Measurements from ENCODE around the gene FXR2. TPM values are rescaled to one million over a fixed set of nuclear protein-coding genes. Genes with fewer than 3 reads are reported as not detected.

Gene FXR2
- total and polyA plus RNA-seq, 4 donors, result 6.8 to 18.3 (median 14.8) TPM

DNA sequence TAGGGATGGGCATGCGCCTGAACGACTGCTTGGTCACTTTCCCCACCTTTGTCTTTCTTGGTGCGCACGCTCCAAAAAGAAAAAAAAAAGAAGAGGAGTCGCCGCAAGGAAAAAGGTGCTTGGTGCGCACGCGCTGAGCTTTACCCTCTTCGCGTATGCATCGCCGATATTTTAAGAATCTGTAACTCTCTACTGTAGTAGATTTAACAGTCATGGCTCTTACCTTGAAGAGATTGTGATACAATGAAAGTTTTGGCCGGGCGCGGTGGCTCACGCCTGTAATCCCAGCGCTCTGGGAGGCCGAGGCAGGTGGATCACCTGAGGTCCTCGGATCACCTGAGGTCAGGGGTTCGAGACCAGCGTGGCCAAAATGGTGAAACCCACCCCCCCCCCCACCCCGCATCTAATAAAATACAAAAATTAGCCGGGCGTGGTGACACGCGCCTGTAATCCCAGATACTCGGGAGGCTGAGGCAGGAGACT is 609 bp upstream of the FXR2 start:
- Histone ChIP-seq H3K9ac (ENCODE audit: low read depth in 1 of 2, low read length in 2 of 2) (peak overlapping the region; percentile 69 to 79), H3K4me1 (ENCODE audit: control insufficient read depth in 4 of 4, insufficient read depth in 4 of 4, low read length in 3 of 4) (peaks cover 4 to 33% (median 26%) of the 10 kb centered on the region in 4 donors), H3K27ac (ENCODE audit: low read depth in 1 of 2, low read length in 2 of 2) (peak overlapping the region; percentile 86 to 91), H3K27me3 (ENCODE audit: control insufficient read depth in 4 of 4, insufficient read depth in 4 of 4, low read length in 3 of 4) (no peaks in the 10 kb centered on the region), H3K36me3 (ENCODE audit: control insufficient read depth in 4 of 4, insufficient read depth in 3 of 4, low read depth in 1 of 4, low read length in 3 of 4) (no peaks in the 10 kb centered on the region), H3K9me3 (ENCODE audit: control insufficient read depth in 4 of 4, low read length in 3 of 4) (no peaks in the 10 kb centered on the region), H3K4me3 (ENCODE audit: low read depth in 1 of 3, low read length in 3 of 3) (peak overlapping the region in 2 of 3 donors; percentile 26 to 53)
- TF ChIP-seq NR2F2 (IDR thresholded peaks at IDR 0.05), result no peak
- TF ChIP-seq HNF4A (conservative IDR thresholded peaks at IDR 0.05), result peak; percentile 46 to 47
- no peak for TF ChIP-seq FOXA1 (IDR thresholded peaks at IDR 0.05)
- no peak for TF ChIP-seq GABPA (IDR thresholded peaks at IDR 0.05 in 1 of 2, conservative IDR thresholded peaks at IDR 0.05 in 1 of 2)
- peak in 1 of 2 donors; percentile 2 for TF ChIP-seq EGR1 (IDR thresholded peaks at IDR 0.05; ENCODE audit: low read depth in 2 of 2)
- no peak for TF ChIP-seq RAD21 (IDR thresholded peaks at IDR 0.05)
- peak; percentile 60 to 67 for TF ChIP-seq RXRA (IDR thresholded peaks at IDR 0.05)
- peak; percentile 74 for TF ChIP-seq YY1 (IDR thresholded peaks at IDR 0.05)
- TF ChIP-seq FOXA2 (IDR thresholded peaks at IDR 0.05), result no peak
- peak; percentile 57 for TF ChIP-seq SP1 (IDR thresholded peaks at IDR 0.05)
- TF ChIP-seq, protein P1, sequence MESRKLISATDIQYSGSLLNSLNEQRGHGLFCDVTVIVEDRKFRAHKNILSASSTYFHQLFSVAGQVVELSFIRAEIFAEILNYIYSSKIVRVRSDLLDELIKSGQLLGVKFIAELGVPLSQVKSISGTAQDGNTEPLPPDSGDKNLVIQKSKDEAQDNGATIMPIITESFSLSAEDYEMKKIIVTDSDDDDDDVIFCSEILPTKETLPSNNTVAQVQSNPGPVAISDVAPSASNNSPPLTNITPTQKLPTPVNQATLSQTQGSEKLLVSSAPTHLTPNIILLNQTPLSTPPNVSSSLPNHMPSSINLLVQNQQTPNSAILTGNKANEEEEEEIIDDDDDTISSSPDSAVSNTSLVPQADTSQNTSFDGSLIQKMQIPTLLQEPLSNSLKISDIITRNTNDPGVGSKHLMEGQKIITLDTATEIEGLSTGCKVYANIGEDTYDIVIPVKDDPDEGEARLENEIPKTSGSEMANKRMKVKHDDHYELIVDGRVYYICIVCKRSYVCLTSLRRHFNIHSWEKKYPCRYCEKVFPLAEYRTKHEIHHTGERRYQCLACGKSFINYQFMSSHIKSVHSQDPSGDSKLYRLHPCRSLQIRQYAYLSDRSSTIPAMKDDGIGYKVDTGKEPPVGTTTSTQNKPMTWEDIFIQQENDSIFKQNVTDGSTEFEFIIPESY (IDR thresholded peaks at IDR 0.05), result peak; percentile 58
- TF ChIP-seq, protein P2, sequence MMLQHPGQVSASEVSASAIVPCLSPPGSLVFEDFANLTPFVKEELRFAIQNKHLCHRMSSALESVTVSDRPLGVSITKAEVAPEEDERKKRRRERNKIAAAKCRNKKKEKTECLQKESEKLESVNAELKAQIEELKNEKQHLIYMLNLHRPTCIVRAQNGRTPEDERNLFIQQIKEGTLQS (IDR thresholded peaks at IDR 0.05), result peak; percentile 40
- TF ChIP-seq, protein P3, sequence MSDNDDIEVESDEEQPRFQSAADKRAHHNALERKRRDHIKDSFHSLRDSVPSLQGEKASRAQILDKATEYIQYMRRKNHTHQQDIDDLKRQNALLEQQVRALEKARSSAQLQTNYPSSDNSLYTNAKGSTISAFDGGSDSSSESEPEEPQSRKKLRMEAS (IDR thresholded peaks at IDR 0.05), result peak; percentile 72
- DNase-seq (ENCODE audit: low spot score), result no peak
- 8% methylated on average over 28 of the region's 28 CpGs for WGBS

DNA sequence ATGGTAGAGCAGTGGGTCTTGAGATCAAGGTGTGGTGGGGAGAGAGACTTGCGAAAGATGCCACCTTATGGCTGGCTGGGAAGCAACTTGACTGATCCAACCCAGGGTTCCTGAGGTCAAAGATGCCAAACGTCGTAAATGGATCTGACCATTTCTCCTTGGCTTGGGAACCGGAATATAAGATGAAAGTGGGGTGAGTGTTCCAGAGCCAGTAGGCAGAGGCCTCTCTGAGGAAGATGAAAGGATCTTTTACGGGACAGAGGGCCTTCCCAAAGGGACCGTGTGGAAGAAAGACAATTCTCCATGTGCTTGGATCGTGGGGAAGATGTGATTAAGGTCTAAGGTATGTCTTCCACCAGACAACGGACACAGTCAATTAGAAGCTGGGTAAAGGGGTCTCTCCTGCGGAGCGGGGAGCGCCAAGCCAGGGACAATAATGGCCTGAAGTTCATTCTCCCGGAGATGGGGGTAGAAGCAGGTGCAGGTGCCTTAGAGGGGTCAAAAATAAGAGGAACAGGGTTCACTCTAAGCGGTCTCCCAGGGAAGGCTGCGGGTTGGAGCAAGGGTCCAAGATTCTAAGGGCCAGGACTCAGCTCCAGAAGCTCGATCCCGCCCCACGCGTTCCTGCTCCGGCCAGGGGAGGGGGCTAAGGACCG is 800 bp downstream of the FXR2 start:
- Histone ChIP-seq H3K4me3 (ENCODE audit: low read depth in 1 of 3, low read length in 3 of 3) (peak overlapping the region; percentile 49 to 90 (median 82)), H3K36me3 (ENCODE audit: control insufficient read depth in 4 of 4, insufficient read depth in 3 of 4, low read depth in 1 of 4, low read length in 3 of 4) (no peaks in the 10 kb centered on the region), H3K9me3 (ENCODE audit: control insufficient read depth in 4 of 4, low read length in 3 of 4) (no peaks in the 10 kb centered on the region), H3K27ac (ENCODE audit: low read depth in 1 of 2, low read length in 2 of 2) (peak overlapping the region; percentile 89 to 91), H3K4me1 (ENCODE audit: control insufficient read depth in 4 of 4, insufficient read depth in 4 of 4, low read length in 3 of 4) (peaks cover 4 to 40% (median 29%) of the 10 kb centered on the region in 4 donors), H3K27me3 (ENCODE audit: control insufficient read depth in 4 of 4, insufficient read depth in 4 of 4, low read length in 3 of 4) (no peaks in the 10 kb centered on the region), H3K9ac (ENCODE audit: low read depth in 1 of 2, low read length in 2 of 2) (peak overlapping the region; percentile 77 to 90)
- TF ChIP-seq, protein P2 (IDR thresholded peaks at IDR 0.05), result no peak
- TF ChIP-seq, protein P4, sequence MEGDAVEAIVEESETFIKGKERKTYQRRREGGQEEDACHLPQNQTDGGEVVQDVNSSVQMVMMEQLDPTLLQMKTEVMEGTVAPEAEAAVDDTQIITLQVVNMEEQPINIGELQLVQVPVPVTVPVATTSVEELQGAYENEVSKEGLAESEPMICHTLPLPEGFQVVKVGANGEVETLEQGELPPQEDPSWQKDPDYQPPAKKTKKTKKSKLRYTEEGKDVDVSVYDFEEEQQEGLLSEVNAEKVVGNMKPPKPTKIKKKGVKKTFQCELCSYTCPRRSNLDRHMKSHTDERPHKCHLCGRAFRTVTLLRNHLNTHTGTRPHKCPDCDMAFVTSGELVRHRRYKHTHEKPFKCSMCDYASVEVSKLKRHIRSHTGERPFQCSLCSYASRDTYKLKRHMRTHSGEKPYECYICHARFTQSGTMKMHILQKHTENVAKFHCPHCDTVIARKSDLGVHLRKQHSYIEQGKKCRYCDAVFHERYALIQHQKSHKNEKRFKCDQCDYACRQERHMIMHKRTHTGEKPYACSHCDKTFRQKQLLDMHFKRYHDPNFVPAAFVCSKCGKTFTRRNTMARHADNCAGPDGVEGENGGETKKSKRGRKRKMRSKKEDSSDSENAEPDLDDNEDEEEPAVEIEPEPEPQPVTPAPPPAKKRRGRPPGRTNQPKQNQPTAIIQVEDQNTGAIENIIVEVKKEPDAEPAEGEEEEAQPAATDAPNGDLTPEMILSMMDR (IDR thresholded peaks at IDR 0.05; ENCODE audit: low read depth, low read length, missing input control), result no peak
- TF ChIP-seq HNF4G (IDR thresholded peaks at IDR 0.05) (no peak), GABPA (IDR thresholded peaks at IDR 0.05 in 1 of 2, conservative IDR thresholded peaks at IDR 0.05 in 1 of 2) (no peak), FOXA2 (IDR thresholded peaks at IDR 0.05) (no peak), RXRA (IDR thresholded peaks at IDR 0.05) (no peak), TAF1 (conservative IDR thresholded peaks at IDR 0.05) (no peak), FOXA1 (IDR thresholded peaks at IDR 0.05) (no peak), JUND (IDR thresholded peaks at IDR 0.05) (no peak), RAD21 (IDR thresholded peaks at IDR 0.05) (no peak), NR2F2 (IDR thresholded peaks at IDR 0.05) (no peak), YY1 (IDR thresholded peaks at IDR 0.05) (no peak), SP1 (IDR thresholded peaks at IDR 0.05) (no peak), HNF4A (conservative IDR thresholded peaks at IDR 0.05) (no peak), EGR1 (IDR thresholded peaks at IDR 0.05; ENCODE audit: low read depth in 2 of 2) (no peak)
- TF ChIP-seq, protein P1 (IDR thresholded peaks at IDR 0.05), result no peak
- TF ChIP-seq, protein P3 (IDR thresholded peaks at IDR 0.05), result no peak
- TF ChIP-seq, protein P5, sequence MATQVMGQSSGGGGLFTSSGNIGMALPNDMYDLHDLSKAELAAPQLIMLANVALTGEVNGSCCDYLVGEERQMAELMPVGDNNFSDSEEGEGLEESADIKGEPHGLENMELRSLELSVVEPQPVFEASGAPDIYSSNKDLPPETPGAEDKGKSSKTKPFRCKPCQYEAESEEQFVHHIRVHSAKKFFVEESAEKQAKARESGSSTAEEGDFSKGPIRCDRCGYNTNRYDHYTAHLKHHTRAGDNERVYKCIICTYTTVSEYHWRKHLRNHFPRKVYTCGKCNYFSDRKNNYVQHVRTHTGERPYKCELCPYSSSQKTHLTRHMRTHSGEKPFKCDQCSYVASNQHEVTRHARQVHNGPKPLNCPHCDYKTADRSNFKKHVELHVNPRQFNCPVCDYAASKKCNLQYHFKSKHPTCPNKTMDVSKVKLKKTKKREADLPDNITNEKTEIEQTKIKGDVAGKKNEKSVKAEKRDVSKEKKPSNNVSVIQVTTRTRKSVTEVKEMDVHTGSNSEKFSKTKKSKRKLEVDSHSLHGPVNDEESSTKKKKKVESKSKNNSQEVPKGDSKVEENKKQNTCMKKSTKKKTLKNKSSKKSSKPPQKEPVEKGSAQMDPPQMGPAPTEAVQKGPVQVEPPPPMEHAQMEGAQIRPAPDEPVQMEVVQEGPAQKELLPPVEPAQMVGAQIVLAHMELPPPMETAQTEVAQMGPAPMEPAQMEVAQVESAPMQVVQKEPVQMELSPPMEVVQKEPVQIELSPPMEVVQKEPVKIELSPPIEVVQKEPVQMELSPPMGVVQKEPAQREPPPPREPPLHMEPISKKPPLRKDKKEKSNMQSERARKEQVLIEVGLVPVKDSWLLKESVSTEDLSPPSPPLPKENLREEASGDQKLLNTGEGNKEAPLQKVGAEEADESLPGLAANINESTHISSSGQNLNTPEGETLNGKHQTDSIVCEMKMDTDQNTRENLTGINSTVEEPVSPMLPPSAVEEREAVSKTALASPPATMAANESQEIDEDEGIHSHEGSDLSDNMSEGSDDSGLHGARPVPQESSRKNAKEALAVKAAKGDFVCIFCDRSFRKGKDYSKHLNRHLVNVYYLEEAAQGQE (IDR thresholded peaks at IDR 0.05), result no peak
- WGBS, result 5% methylated on average over 20 of the region's 20 CpGs
- DNase-seq (ENCODE audit: low spot score), result no peak

Measured in liver (tissue), 9 donors.